ENCODE data around the gene BRD9.
"Not testable (repeated sequence)": the region's sequence is repeated elsewhere in the genome, so short reads cannot be mapped to it uniquely, and the experiment has no call there.

The BRD9 gene

GRCh38 chr5:856531-857425, 35.8 kb downstream of the BRD9 start:
- DNase-seq, result no peak

GRCh38 chr5:855771-856530, 36.6 kb downstream of the BRD9 start:
- DNase-seq, result no peak

GRCh38 chr5:854966-855743, 37.4 kb downstream of the BRD9 start:
- DNase-seq, result no peak

- DNase-seq, result no peak
Measured at GRCh38 chr5:854217-854616, 38.4 kb downstream of the BRD9 start.

- DNase-seq, result not testable (repeated sequence)
Measured at GRCh38 chr5:853416-854090, 39.0 kb downstream of the BRD9 start.

GRCh38 chr5:852431-853401, 39.9 kb downstream of the BRD9 start:
- DNase-seq, result no peak

GRCh38 chr5:852018-852417, 40.6 kb downstream of the BRD9 start:
- no peak for DNase-seq

GRCh38 chr5:851553-851952, 41.0 kb downstream of the BRD9 start:
- no peak for DNase-seq

- no peak for DNase-seq
Measured at GRCh38 chr5:851076-851475, 41.5 kb downstream of the BRD9 start.

GRCh38 chr5:850511-851006, 42.0 kb downstream of the BRD9 start, which contains the start of gene ZDHHC11:
Gene ZDHHC11 (minus strand): TSS chr5:850986. CDS start chr5:850602, 384 bp downstream.
- no peak for DNase-seq

GRCh38 chr5:849651-850301, 42.8 kb downstream of the BRD9 start:
- no peak for DNase-seq

GRCh38 chr5:848671-849111, 43.9 kb downstream of the BRD9 start:
- no peak for DNase-seq

GRCh38 chr5:847736-848135, 44.9 kb downstream of the BRD9 start:
- not testable (repeated sequence) for DNase-seq

GRCh38 chr5:847212-847611, 45.4 kb downstream of the BRD9 start:
- DNase-seq, result not testable (repeated sequence)

GRCh38 chr5:846602-847091, 46.0 kb downstream of the BRD9 start:
- DNase-seq, result not testable (repeated sequence)

- not testable (repeated sequence) for DNase-seq
Measured at GRCh38 chr5:845676-846601, 46.7 kb downstream of the BRD9 start.

- not testable (repeated sequence) for DNase-seq
Measured at GRCh38 chr5:845031-845675, 47.4 kb downstream of the BRD9 start.

GRCh38 chr5:844426-844825, 48.2 kb downstream of the BRD9 start:
- DNase-seq, result not testable (repeated sequence)
